NCI-H345 treated with DMSO at 0.1 percent for 48 hours (cell line): ENCODE results near the gene PTPRD.
"Not testable (repeated sequence)": the region's sequence is repeated elsewhere in the genome, so short reads cannot be mapped to it uniquely, and the experiment has no call there.

ENCODE experiments used
- DNase-seq: peaks from one replicate; lab custom pipeline; 2025; ENCODE audit not compliant: unreplicated experiment; lab: John Stamatoyannopoulos, UW

PTPRD gene

DNA sequence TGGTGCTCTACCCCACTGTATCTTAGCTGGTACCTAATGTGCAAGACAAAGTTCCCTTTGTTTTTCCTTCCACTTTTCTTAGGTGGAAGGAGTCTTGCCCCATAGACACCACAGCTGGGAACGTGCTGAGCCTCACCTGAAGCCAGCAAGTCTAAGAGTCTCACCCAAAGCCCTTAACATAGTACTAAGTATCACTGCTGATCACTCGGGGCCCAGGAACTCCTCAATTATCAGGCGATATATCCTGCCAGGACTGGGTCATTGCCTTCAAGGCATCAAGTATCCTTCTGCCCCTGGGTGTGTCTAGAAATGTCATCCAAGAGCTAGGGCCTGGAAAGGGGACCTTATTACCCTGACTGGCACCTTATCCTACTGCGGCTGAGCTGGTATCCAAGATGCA lies 123.9 kb downstream of the PTPRD start:
- no peak for DNase-seq

DNA sequence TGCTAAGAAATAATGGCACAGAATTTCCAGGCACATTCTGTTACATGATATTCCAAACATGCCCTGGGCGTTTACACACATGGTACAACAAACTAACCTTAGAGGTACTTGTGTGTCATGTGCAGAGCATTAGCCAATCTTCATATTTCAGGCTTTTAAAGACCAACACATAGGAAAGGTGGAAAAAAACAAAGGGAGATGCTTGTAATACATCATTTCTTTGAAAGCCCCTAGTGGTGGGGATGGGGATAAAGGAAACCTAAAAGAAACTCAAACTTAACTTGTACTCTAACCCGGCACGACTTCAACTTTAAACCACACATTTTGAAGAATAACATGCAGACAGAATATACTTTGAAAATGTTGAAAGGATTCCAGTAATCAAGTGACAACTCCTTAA lies 133.6 kb downstream of the PTPRD start:
- DNase-seq, result no peak

- not testable (repeated sequence) for DNase-seq
Measured at GRCh38 chr9:10449201-10449617, 163.6 kb downstream of the PTPRD start.

- DNase-seq, result no peak
Measured at GRCh38 chr9:10447036-10447435, 165.8 kb downstream of the PTPRD start.

GRCh38 chr9:10443868-10444204 lies 169.0 kb downstream of the PTPRD start:
- DNase-seq, result no peak

DNA sequence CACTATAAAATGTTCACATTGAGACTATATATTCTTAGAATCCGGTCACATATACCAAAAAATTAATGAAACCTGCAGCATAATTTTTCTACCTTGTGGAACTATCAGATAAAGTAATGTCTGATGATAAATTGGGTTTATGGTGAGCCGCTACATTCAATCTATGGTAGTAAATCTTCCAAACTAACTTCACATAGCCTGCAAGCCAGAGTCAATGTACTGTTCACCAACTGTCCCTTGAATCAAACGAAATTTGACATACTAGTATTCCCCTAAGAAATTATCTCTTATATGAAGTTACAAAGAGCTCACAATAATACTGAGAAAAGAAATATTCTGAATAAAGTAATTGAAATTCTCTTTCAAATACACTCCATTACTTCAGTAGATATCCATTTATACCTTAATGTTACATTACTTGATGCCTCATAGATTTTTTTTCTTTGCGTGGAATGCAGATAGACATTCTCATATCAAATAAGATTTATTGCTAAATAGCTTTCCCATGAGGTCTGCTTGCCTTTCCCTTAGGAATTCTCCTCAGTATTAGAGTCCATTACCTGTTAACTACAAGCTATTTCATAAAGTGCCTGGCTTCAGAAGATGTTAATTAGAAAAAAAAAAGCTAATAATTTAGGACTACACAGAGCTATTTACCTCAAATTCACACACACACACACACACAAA lies 169.5 kb downstream of the PTPRD start:
- no peak for DNase-seq

DNA sequence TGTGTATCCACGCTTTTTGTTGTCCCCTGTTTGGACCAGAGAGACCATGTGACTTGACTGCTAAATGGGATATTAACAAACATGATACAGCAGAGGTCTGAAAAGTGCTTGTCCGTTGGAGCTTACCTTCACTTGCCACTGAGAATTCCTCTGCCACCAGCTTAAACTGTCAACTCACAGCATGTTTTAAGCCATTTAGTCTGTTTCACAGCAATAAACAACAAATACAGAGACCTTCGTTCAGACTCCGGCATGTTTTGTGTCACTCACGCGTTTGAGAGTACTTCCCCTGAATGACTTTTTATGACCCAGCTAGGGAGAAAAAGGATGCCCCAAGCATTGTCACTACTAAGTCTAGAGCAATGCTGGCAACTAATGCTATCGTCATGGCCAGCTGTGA lies 173.8 kb downstream of the PTPRD start:
- DNase-seq, result no peak

GRCh38 chr9:10436756-10437155 lies 176.0 kb downstream of the PTPRD start:
- DNase-seq, result no peak

GRCh38 chr9:10434412-10434811 lies 178.4 kb downstream of the PTPRD start:
- DNase-seq, result no peak

GRCh38 chr9:10411272-10411671 lies 201.5 kb downstream of the PTPRD start:
- DNase-seq, result no peak

- no peak for DNase-seq
Measured at GRCh38 chr9:10403283-10403682, 209.5 kb downstream of the PTPRD start.

DNA sequence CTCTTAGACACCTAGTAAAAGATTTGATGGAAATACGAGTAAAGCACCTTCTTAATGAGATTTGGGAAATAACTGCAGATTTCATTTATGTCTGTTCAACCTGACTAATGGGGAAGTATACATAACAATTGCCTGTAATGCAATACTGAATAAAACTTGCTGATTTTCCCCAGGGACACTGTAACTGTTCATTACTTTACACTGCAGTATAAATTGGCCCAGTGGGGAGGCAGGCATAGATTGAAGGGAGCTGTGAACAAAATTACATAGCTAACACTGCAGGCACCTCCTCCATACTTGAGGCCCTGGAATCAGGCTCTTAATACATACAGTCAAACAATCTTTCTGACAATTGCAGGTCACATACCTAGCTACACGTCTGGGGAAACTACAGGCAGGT lies 216.2 kb downstream of the PTPRD start:
- DNase-seq, result no peak

GRCh38 chr9:10387282-10387681 lies 225.5 kb downstream of the PTPRD start:
- DNase-seq, result no peak

DNA sequence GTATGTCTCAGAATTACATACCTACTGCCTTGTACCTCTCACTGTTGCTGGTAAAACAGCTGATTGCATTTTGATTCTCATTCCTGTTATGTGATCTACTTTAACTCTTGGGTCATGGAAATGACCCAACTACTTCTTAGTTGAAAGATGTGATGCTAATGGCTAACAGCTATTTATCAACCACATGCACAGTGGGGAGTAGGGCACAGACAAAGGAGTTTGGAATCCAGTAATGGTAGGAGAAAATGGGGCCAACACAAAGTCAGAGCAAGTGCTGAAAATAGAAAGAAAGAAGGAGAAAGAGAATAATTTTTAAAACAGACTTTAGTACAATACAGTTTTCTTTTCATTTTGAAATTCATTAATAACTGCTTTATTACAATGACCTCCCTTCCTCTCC lies 241.0 kb downstream of the PTPRD start:
- DNase-seq, result no peak

GRCh38 chr9:10366171-10366779 lies 246.5 kb downstream of the PTPRD start:
- peak; percentile 51 for DNase-seq

DNA sequence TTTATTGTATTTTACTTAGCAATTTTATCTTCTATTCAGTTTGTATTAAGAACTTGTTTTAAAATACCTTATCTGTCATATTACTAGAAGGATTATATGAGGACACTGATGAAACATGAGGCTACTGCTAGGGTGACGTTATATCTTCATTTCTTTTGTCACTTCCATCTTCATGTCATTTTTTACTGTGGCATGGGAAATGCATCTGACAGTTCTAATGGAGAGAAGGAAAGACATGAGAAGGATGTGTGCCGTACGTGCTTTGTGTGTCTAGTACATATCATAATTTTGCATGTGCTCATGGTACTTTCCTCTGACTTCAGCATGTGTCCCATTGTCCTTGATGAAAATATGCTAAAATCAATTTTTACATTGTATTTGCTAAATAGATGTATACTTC lies 258.2 kb downstream of the PTPRD start:
- no peak for DNase-seq

DNA sequence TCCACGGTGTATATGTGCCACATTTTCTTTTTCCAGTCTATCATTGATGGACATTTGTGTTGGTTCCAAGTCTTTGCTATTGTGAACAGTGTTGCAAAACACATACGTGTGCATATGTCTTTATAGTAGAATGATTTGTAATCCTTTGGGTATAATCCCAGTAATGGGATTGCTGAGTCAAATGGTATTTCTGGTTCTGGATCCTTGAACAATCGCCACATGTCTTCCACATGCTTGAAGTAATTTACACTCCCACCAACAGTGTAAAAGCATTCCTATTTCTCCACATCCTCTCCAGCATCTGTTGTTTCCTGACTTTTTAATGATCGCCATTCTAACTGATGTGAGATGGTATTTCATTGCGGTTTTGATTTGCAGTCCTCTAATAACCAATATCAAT lies 267.2 kb downstream of the PTPRD start:
- DNase-seq, result not testable (repeated sequence)

DNA sequence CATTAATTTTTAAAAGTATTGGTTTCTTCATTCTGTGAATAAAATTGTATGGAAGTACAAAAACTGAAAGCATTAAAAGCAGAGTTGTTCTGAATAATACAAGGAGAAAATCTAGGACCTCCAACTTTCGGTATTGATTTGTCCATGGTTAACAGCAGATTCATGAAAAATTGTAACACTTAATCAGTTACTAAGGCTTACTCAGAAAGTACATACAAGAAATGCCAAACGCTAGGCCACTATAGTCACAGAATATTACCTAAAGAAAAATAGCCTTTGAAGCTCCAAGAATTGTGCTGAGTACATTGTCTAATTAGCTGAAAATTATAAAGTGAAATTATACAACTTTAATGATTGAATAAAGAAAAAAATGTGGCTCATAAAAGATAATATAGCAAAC lies 271.7 kb downstream of the PTPRD start:
- no peak for DNase-seq

GRCh38 chr9:10339152-10339551 lies 273.6 kb downstream of the PTPRD start:
- DNase-seq, result no peak

- no peak for DNase-seq
Measured at GRCh38 chr9:10331157-10331556, 281.6 kb downstream of the PTPRD start.

DNA sequence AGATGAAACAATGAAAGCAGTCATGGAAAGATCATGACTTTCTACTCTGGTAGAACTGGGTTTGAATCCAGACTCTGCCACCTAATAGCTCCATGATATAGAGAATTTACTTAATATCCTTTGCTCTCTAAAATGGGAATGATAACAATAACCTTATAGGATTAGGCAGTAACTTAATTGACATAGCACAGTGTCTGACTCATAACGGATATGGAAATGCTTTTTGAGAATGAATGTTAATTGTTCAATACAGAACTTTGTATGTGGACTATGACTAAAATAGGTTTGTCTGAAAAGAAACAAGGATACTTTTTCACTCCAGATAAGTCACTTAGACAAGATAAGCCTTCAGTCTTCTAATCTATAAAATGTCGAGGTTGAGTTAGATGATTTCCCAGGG lies 330.7 kb downstream of the PTPRD start:
- no peak for DNase-seq

- no peak for DNase-seq
Measured at GRCh38 chr9:10274988-10275387, 337.8 kb downstream of the PTPRD start.

DNA sequence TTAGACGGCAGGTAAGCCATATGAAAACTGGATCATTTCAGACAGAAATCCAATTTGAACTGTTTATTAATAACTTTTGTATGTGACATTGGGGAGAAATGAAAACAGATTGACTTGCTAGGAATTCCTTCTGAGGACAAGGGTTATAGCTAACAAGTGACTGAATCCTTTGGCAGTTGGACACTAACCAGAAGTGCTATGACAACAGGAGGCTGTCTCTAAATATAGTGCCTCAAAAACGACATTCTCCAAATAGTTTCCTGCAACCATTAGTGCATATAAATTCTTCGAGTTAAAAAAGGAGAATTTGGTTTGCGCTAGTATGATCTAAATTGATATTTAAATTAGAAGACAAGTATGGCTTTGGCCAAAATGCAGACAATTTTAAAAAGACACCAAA lies 338.6 kb downstream of the PTPRD start:
- no peak for DNase-seq
